Endothelial cell of umbilical vein (primary cell): ENCODE results near the gene TANGO2. TPM values are rescaled to one million over a fixed set of nuclear protein-coding genes. Genes with fewer than 3 reads are reported as not detected.

Source experiments
- BruUV-seq: library from RNA; stranded (reverse); fragments of 400-500 nt; replicated peaks from 2 replicates; lab custom pipeline; 2021; lab: Mats Ljungman, UMichigan
- CTCF ChIA-PET: fragments of 300-600, 350-600 bp; sonication (Branson Sonifier 250); formaldehyde crosslinking; loops from one replicate; lab custom pipeline; 2021; ENCODE audit warnings: antibody characterized with exemption, inconsistent platforms; lab: Charles Lee
- POLR2A ChIA-PET: fragments of 300-600, 350-600 bp; sonication (Branson Sonifier 250); formaldehyde crosslinking; loops from one replicate; lab custom pipeline; 2021; ENCODE audit warnings: antibody characterized with exemption, inconsistent platforms; lab: Charles Lee
- DNase-seq: peaks from one replicate; pipeline ENCODE4 v3.0.0-alpha.2; 2011; ENCODE audit warnings: low read depth, low spot score
- FAIRE-seq: peaks from 2 replicates; lab custom pipeline; 2011; peaks lifted over from hg19 to GRCh38; lab: Jason Lieb, UNC
- H2AFZ ChIP-seq: 2 replicates; pipeline ENCODE4 v1.6.0; 2012; ENCODE audit warnings: low read depth, low read length, control low read depth, inconsistent platforms
- H3K27ac ChIP-seq: 2 replicates; pipeline ENCODE4 v1.5.1; 2011; ENCODE audit warnings: low read depth, mild to moderate bottlenecking, control low read depth, low read length, moderate library complexity; ENCODE audit not compliant: insufficient read depth
- H3K27me3 ChIP-seq, 2 experiments: 2 replicates each; pipeline versions ENCODE4 v1.6.0 to v1.6.1; 2011; ENCODE audit warnings: low read length in 2 of 2, mixed read lengths in 1 of 2; ENCODE audit not compliant: control insufficient read depth in 2 of 2, insufficient read depth in 2 of 2
- H3K36me3 ChIP-seq, 2 experiments: 2 replicates in 1 of 2; 3 replicates in 1 of 2; pipeline ENCODE4 v1.5.1; 2011; ENCODE audit warnings: low read length in 2 of 2, mild to moderate bottlenecking in 1 of 2, moderate library complexity in 1 of 2; ENCODE audit not compliant: control insufficient read depth in 2 of 2, insufficient read depth in 2 of 2; ENCODE audit errors: extremely low read depth in 1 of 2
- H3K4me1 ChIP-seq: 3 replicates; pipeline ENCODE4 v1.5.1; 2011; ENCODE audit warnings: mild to moderate bottlenecking, low read length; ENCODE audit not compliant: control insufficient read depth, insufficient read depth; ENCODE audit errors: extremely low read depth
- H3K4me2 ChIP-seq: 2 replicates; pipeline ENCODE4 v1.6.1; 2011; ENCODE audit warnings: low read length, control low read depth, mixed read lengths; ENCODE audit not compliant: insufficient read depth
- H3K4me3 ChIP-seq, 3 experiments: fragments of 200-600 bp in 1 of 3; sonication (generic), shearing (Covaris generic) in 1 of 3; replicated peaks in 1 of 3; 2 replicates each; pipeline ENCODE4 v1.5.1; 2011 to 2016; ENCODE audit warnings: control low read depth in 3 of 3, low read length in 3 of 3, mild to moderate bottlenecking in 2 of 3, inconsistent platforms in 1 of 3, low read depth in 1 of 3, moderate library complexity in 1 of 3; ENCODE audit not compliant: insufficient read depth in 1 of 3
- H3K79me2 ChIP-seq: 2 replicates; pipeline ENCODE4 v1.6.0; 2012; ENCODE audit warnings: low read length, inconsistent platforms; ENCODE audit not compliant: control insufficient read depth, insufficient read depth
- H3K9ac ChIP-seq: replicated peaks from 2 replicates; pipeline ENCODE3; 2011; ENCODE audit warnings: low read length, control low read depth; ENCODE audit not compliant: insufficient read depth; ENCODE audit errors: extremely low read depth
- H3K9me1 ChIP-seq: replicated peaks from 3 replicates; pipeline ENCODE4 v1.6.0; 2011; ENCODE audit warnings: mild to moderate bottlenecking, low read length; ENCODE audit not compliant: control insufficient read depth, insufficient read depth; ENCODE audit errors: extremely low read depth
- H3K9me3 ChIP-seq: replicated peaks from 2 replicates; pipeline ENCODE4 v1.5.1; 2012; ENCODE audit warnings: low read length, inconsistent platforms; ENCODE audit not compliant: control insufficient read depth, insufficient read depth
- H4K20me1 ChIP-seq: replicated peaks from 2 replicates; pipeline ENCODE3; 2011; ENCODE audit warnings: mild to moderate bottlenecking, low read length; ENCODE audit not compliant: control insufficient read depth, insufficient read depth; ENCODE audit errors: extremely low read depth
- EZH2 ChIP-seq: IDR thresholded peaks from 2 replicates; pipeline ENCODE4 v1.6.1; 2012; ENCODE audit warnings: borderline replicate concordance, low read depth, mild to moderate bottlenecking, moderate library complexity, low read length, inconsistent platforms; ENCODE audit not compliant: severe bottlenecking
- FOS ChIP-seq: IDR thresholded peaks from 2 replicates; pipeline ENCODE4 v1.6.1; 2011; ENCODE audit warnings: mild to moderate bottlenecking, low read length, moderate library complexity, borderline replicate concordance; ENCODE audit not compliant: insufficient read depth
- GATA2 ChIP-seq: IDR thresholded peaks from 2 replicates; pipeline ENCODE4 v1.7.0; 2011; ENCODE audit warnings: low read depth, mild to moderate bottlenecking, moderate library complexity, mixed read lengths, low read length; ENCODE audit not compliant: insufficient read length, insufficient read depth
- JUN ChIP-seq: IDR thresholded peaks from 2 replicates; pipeline ENCODE4 v1.6.1; 2011; ENCODE audit warnings: borderline replicate concordance, low read depth; ENCODE audit not compliant: insufficient read length, insufficient read depth
- MYC ChIP-seq: IDR thresholded peaks from one replicate; pipeline ENCODE4 v1.6.1; 2011; ENCODE audit warnings: mild to moderate bottlenecking, low read depth, low read length
- POLR2A ChIP-seq: IDR thresholded peaks from 2 replicates; pipeline ENCODE4 v1.6.1; 2012; ENCODE audit warnings: low read depth, mild to moderate bottlenecking, control low read depth, low read length
- POLR2AphosphoS5 ChIP-seq: IDR thresholded peaks from 2 replicates; pipeline ENCODE4 v1.6.1; 2012; ENCODE audit warnings: low read depth, mild to moderate bottlenecking, control low read depth, low read length, moderate library complexity; ENCODE audit not compliant: insufficient read depth
- dilution Hi-C: fragments of 300-500 bp; cut with MboI; formaldehyde crosslinking; loops from one replicate; pipeline ENCODE4 v1.15.0; 2019; ENCODE audit warnings: low sequenced_read_pairs; ENCODE audit not compliant: extremely low pct_ligation_motif_present
- intact Hi-C: fragments of 100-400 bp; cut with micrococcal nuclease; formaldehyde crosslinking; loops from one replicate; pipeline ENCODE4 v1.10.0; 2022
- polyA plus RNA-seq, 4 experiments: library from polyadenylated mRNA; depleted of rRNA in 3 of 4; stranded (reverse) in 3 of 4; unstranded in 1 of 4; fragments of >200 nt; gene quantifications; 2 replicates each; pipeline versions ENCODE4 v1.2.1 to v1.2.3, GENCODE V29; 2011 to 2012; ENCODE audit warnings: missing spikeins in 1 of 4
- total RNA-seq: library from RNA; stranded (reverse); gene quantifications from 2 replicates; pipeline ENCODE4 v1.2.3, GENCODE V29; 2021
- TF ChIP-seq, protein P1 (sequence below), 2 donors: IDR thresholded peaks; 1 replicate in 1 of 2; 2 replicates in 1 of 2; pipeline ENCODE4 v1.5.1; 2011; ENCODE audit warnings: low read length in 2 of 2, mild to moderate bottlenecking in 2 of 2, moderate library complexity in 2 of 2, control low read depth in 1 of 2, inconsistent platforms in 1 of 2, low read depth in 1 of 2; ENCODE audit not compliant: insufficient read depth in 1 of 2; ENCODE audit errors: extremely low read depth in 1 of 2
- TF ChIP-seq, protein P2 (sequence below): IDR thresholded peaks from 2 replicates; pipeline ENCODE4 v1.6.1; 2011; ENCODE audit not compliant: insufficient read depth, insufficient read length

TANGO2 gene
- total and polyA plus RNA-seq, 2 donors (not counting 3 experiments of a cell fraction or from before 2014, with no cell fraction given): 40.0 to 49.3 TPM

DNA sequence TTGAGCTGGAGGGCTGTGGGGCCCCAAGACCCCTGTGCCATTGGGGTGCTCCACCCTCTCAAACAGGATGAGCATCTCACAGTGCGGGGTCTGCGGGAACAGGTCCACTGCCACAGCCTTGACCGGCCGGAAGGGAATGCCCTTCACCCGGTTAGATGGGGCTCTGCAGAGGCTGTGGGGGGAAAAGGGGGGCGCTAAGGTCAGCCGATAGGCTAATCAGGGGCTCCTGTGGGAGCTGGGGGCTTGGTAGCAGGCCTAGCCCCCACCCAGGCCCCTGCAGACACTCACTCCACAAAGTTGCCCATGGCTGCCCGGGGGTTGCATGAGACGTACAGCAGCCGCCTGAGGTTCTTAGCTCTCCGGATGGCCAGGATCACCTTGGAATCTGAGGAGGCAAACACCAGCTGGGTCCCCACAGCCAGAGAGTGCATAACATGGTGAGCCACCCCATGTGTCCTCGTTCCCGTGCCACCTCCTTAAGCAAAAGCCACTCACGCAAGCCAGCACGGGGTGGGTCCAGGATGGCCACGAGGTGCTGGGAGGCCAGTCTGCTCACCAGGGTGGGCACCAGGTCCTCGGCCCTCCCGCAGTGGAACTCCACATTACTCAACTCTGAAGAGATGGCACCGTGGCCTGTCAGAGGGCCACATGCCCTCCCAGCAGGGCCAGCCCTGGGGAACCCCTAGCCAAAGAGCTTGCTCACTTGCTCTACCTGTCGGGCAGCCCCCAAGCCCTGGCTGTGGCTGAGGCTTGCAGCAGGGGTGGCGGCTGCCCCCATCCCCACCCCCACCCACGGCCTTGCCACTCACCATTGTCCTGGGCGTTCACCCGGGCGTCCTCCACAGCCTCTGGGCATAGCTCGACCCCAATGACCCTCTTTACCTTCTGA, 92.0 kb downstream of the TANGO2 start:
- no peaks in the 10 kb centered on the region for H3K9me1 ChIP-seq
- intact Hi-C loops (no loop called here), dilution Hi-C loops (no loop called here)
- FAIRE-seq: no peak
- no peaks in the 10 kb centered on the region for H3K9me3 ChIP-seq
- BruUV-seq: no TSS peak
- H3K4me1 ChIP-seq: peaks cover 8% of the 10 kb centered on the region
- H3K9ac ChIP-seq: no peak overlapping the region
- no peaks in the 10 kb centered on the region for H3K27me3 ChIP-seq
- no peak for DNase-seq
- no peaks in the 10 kb centered on the region for H4K20me1 ChIP-seq
- no peak overlapping the region for H2AFZ ChIP-seq
- no peak overlapping the region for H3K27ac ChIP-seq
- H3K4me3 ChIP-seq: no peak overlapping the region
- POLR2A ChIA-PET: no interaction called here
- peaks cover 27% of the 10 kb centered on the region for H3K79me2 ChIP-seq
- peaks cover 13 to 44% of the 10 kb centered on the region in 2 experiments for H3K36me3 ChIP-seq
- peak; percentile 52 for TF ChIP-seq POLR2AphosphoS5
- TF ChIP-seq POLR2A: peak; percentile 30
- TF ChIP-seq MYC: no peak
- no peak for TF ChIP-seq JUN
- no peak for TF ChIP-seq FOS
- CTCF ChIA-PET: no interaction called here
- H3K4me2 ChIP-seq: no peak overlapping the region

DNA sequence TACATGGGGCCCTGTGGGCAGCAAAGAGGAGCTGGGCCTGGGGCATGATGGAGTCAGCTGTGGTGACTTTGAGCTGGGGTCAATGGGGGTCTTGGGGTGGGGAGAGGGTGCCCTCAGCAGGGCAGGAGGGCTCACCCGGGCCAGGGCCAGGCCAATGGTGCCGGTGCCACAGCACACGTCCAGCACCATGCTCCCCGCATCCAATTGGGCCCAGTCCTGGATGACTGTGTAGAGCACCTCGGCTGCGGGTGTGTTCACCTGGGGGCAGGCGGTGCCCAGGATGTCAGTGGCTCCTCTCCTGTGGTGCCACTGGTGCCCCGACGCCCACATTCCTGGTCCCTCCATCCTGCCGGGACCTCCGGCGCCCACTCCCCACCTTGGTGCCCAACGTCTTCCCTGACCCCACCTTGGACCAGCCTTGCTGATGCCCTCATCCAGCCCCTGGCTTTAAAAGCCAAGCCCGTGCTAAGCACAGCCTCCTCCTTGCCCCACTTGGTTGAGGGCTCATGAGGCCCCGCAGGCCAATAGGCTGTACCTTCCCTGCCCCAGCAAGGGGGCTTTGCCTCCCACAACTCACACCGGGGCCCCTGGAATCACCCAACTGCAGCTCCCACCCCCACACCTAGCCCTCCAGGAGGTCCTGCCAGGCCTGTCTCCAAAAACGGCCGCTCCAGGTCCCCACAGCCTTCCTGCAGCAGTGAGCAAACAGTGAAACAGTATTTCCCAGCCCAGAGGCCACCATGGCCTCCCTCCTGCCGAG, 92.8 kb downstream of the TANGO2 start:
- Histone ChIP-seq H3K4me3 (no peak overlapping the region), H3K27me3 (no peaks in the 10 kb centered on the region), H3K9me3 (no peaks in the 10 kb centered on the region), H3K79me2 (peaks cover 35% of the 10 kb centered on the region), H3K4me2 (no peak overlapping the region), H3K9ac (no peak overlapping the region), H3K9me1 (no peaks in the 10 kb centered on the region), H3K36me3 (peaks cover 13 to 36% of the 10 kb centered on the region in 2 experiments), H3K27ac (no peak overlapping the region), H3K4me1 (peaks cover 15% of the 10 kb centered on the region), H4K20me1 (no peaks in the 10 kb centered on the region), H2AFZ (no peak overlapping the region)
- ChIA-PET POLR2A (no interaction called here), CTCF (no interaction called here)
- FAIRE-seq (no peak), DNase-seq (no peak)
- intact Hi-C loops: no loop called here
- BruUV-seq: no TSS peak
- dilution Hi-C loops: no loop called here
- TF ChIP-seq POLR2AphosphoS5 (no peak), FOS (no peak), GATA2 (no peak), POLR2A (no peak), EZH2 (no peak), MYC (no peak), JUN (no peak)
- TF ChIP-seq, protein P1, sequence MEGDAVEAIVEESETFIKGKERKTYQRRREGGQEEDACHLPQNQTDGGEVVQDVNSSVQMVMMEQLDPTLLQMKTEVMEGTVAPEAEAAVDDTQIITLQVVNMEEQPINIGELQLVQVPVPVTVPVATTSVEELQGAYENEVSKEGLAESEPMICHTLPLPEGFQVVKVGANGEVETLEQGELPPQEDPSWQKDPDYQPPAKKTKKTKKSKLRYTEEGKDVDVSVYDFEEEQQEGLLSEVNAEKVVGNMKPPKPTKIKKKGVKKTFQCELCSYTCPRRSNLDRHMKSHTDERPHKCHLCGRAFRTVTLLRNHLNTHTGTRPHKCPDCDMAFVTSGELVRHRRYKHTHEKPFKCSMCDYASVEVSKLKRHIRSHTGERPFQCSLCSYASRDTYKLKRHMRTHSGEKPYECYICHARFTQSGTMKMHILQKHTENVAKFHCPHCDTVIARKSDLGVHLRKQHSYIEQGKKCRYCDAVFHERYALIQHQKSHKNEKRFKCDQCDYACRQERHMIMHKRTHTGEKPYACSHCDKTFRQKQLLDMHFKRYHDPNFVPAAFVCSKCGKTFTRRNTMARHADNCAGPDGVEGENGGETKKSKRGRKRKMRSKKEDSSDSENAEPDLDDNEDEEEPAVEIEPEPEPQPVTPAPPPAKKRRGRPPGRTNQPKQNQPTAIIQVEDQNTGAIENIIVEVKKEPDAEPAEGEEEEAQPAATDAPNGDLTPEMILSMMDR (IDR thresholded peaks at IDR 0.05; ENCODE audit: extremely low read depth in 1 of 2, insufficient read depth in 1 of 2, low read depth in 1 of 2, low read length in 2 of 2): no peak
- TF ChIP-seq, protein P2, sequence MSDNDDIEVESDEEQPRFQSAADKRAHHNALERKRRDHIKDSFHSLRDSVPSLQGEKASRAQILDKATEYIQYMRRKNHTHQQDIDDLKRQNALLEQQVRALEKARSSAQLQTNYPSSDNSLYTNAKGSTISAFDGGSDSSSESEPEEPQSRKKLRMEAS: no peak
